Endothelial cell of umbilical vein (primary cell): ENCODE data around the gene LRRC53. TPM values are rescaled to one million over a fixed set of nuclear protein-coding genes. Genes with fewer than 3 reads are reported as not detected.

Source experiments
- BruUV-seq: library from RNA; stranded (reverse); fragments of 400-500 nt; replicated peaks from 2 replicates; lab custom pipeline; 2021; lab: Mats Ljungman, UMichigan
- CTCF ChIA-PET: fragments of 300-600, 350-600 bp; sonication (Branson Sonifier 250); formaldehyde crosslinking; loops from one replicate; lab custom pipeline; 2021; ENCODE audit warnings: antibody characterized with exemption, inconsistent platforms; lab: Charles Lee
- POLR2A ChIA-PET: fragments of 300-600, 350-600 bp; sonication (Branson Sonifier 250); formaldehyde crosslinking; loops from one replicate; lab custom pipeline; 2021; ENCODE audit warnings: antibody characterized with exemption, inconsistent platforms; lab: Charles Lee
- DNase-seq: peaks from one replicate; pipeline ENCODE4 v3.0.0-alpha.2; 2011; ENCODE audit warnings: low read depth, low spot score
- FAIRE-seq: peaks from 2 replicates; lab custom pipeline; 2011; peaks lifted over from hg19 to GRCh38; lab: Jason Lieb, UNC
- H2AFZ ChIP-seq: 2 replicates; pipeline ENCODE4 v1.6.0; 2012; ENCODE audit warnings: low read depth, low read length, control low read depth, inconsistent platforms
- H3K27ac ChIP-seq: 2 replicates; pipeline ENCODE4 v1.5.1; 2011; ENCODE audit warnings: low read depth, mild to moderate bottlenecking, control low read depth, low read length, moderate library complexity; ENCODE audit not compliant: insufficient read depth
- H3K27me3 ChIP-seq, 2 experiments: 2 replicates each; pipeline versions ENCODE4 v1.6.0 to v1.6.1; 2011; ENCODE audit warnings: low read length in 2 of 2, mixed read lengths in 1 of 2; ENCODE audit not compliant: control insufficient read depth in 2 of 2, insufficient read depth in 2 of 2
- H3K36me3 ChIP-seq, 2 experiments: 2 replicates in 1 of 2; 3 replicates in 1 of 2; pipeline ENCODE4 v1.5.1; 2011; ENCODE audit warnings: low read length in 2 of 2, mild to moderate bottlenecking in 1 of 2, moderate library complexity in 1 of 2; ENCODE audit not compliant: control insufficient read depth in 2 of 2, insufficient read depth in 2 of 2; ENCODE audit errors: extremely low read depth in 1 of 2
- H3K4me1 ChIP-seq: 3 replicates; pipeline ENCODE4 v1.5.1; 2011; ENCODE audit warnings: mild to moderate bottlenecking, low read length; ENCODE audit not compliant: control insufficient read depth, insufficient read depth; ENCODE audit errors: extremely low read depth
- H3K4me2 ChIP-seq: 2 replicates; pipeline ENCODE4 v1.6.1; 2011; ENCODE audit warnings: low read length, control low read depth, mixed read lengths; ENCODE audit not compliant: insufficient read depth
- H3K4me3 ChIP-seq, 3 experiments: fragments of 200-600 bp in 1 of 3; sonication (generic), shearing (Covaris generic) in 1 of 3; replicated peaks in 1 of 3; 2 replicates each; pipeline ENCODE4 v1.5.1; 2011 to 2016; ENCODE audit warnings: control low read depth in 3 of 3, low read length in 3 of 3, mild to moderate bottlenecking in 2 of 3, inconsistent platforms in 1 of 3, low read depth in 1 of 3, moderate library complexity in 1 of 3; ENCODE audit not compliant: insufficient read depth in 1 of 3
- H3K79me2 ChIP-seq: 2 replicates; pipeline ENCODE4 v1.6.0; 2012; ENCODE audit warnings: low read length, inconsistent platforms; ENCODE audit not compliant: control insufficient read depth, insufficient read depth
- H3K9ac ChIP-seq: replicated peaks from 2 replicates; pipeline ENCODE3; 2011; ENCODE audit warnings: low read length, control low read depth; ENCODE audit not compliant: insufficient read depth; ENCODE audit errors: extremely low read depth
- H3K9me1 ChIP-seq: replicated peaks from 3 replicates; pipeline ENCODE4 v1.6.0; 2011; ENCODE audit warnings: mild to moderate bottlenecking, low read length; ENCODE audit not compliant: control insufficient read depth, insufficient read depth; ENCODE audit errors: extremely low read depth
- H3K9me3 ChIP-seq: replicated peaks from 2 replicates; pipeline ENCODE4 v1.5.1; 2012; ENCODE audit warnings: low read length, inconsistent platforms; ENCODE audit not compliant: control insufficient read depth, insufficient read depth
- H4K20me1 ChIP-seq: replicated peaks from 2 replicates; pipeline ENCODE3; 2011; ENCODE audit warnings: mild to moderate bottlenecking, low read length; ENCODE audit not compliant: control insufficient read depth, insufficient read depth; ENCODE audit errors: extremely low read depth
- CTCF ChIP-seq, 2 donors: IDR thresholded peaks; 1 replicate in 1 of 2; 2 replicates in 1 of 2; pipeline ENCODE4 v1.5.1; 2011; ENCODE audit warnings: low read length in 2 of 2, mild to moderate bottlenecking in 2 of 2, moderate library complexity in 2 of 2, control low read depth in 1 of 2, inconsistent platforms in 1 of 2, low read depth in 1 of 2; ENCODE audit not compliant: insufficient read depth in 1 of 2; ENCODE audit errors: extremely low read depth in 1 of 2
- FOS ChIP-seq: IDR thresholded peaks from 2 replicates; pipeline ENCODE4 v1.6.1; 2011; ENCODE audit warnings: mild to moderate bottlenecking, low read length, moderate library complexity, borderline replicate concordance; ENCODE audit not compliant: insufficient read depth
- GATA2 ChIP-seq: IDR thresholded peaks from 2 replicates; pipeline ENCODE4 v1.7.0; 2011; ENCODE audit warnings: low read depth, mild to moderate bottlenecking, moderate library complexity, mixed read lengths, low read length; ENCODE audit not compliant: insufficient read length, insufficient read depth
- JUN ChIP-seq: IDR thresholded peaks from 2 replicates; pipeline ENCODE4 v1.6.1; 2011; ENCODE audit warnings: borderline replicate concordance, low read depth; ENCODE audit not compliant: insufficient read length, insufficient read depth
- MYC ChIP-seq: IDR thresholded peaks from one replicate; pipeline ENCODE4 v1.6.1; 2011; ENCODE audit warnings: mild to moderate bottlenecking, low read depth, low read length
- POLR2A ChIP-seq: IDR thresholded peaks from 2 replicates; pipeline ENCODE4 v1.6.1; 2012; ENCODE audit warnings: low read depth, mild to moderate bottlenecking, control low read depth, low read length
- dilution Hi-C: fragments of 300-500 bp; cut with MboI; formaldehyde crosslinking; loops from one replicate; pipeline ENCODE4 v1.15.0; 2019; ENCODE audit warnings: low sequenced_read_pairs; ENCODE audit not compliant: extremely low pct_ligation_motif_present
- intact Hi-C: fragments of 100-400 bp; cut with micrococcal nuclease; formaldehyde crosslinking; loops from one replicate; pipeline ENCODE4 v1.10.0; 2022
- polyA plus RNA-seq, 4 experiments: library from polyadenylated mRNA; depleted of rRNA in 3 of 4; stranded (reverse) in 3 of 4; unstranded in 1 of 4; fragments of >200 nt; gene quantifications; 2 replicates each; pipeline versions ENCODE4 v1.2.1 to v1.2.3, GENCODE V29; 2011 to 2012; ENCODE audit warnings: missing spikeins in 1 of 4
- total RNA-seq: library from RNA; stranded (reverse); gene quantifications from 2 replicates; pipeline ENCODE4 v1.2.3, GENCODE V29; 2021

LRRC53 gene
- total and polyA plus RNA-seq, 2 donors (not counting 3 experiments of a cell fraction or from before 2014, with no cell fraction given), result not detected

GRCh38 chr1:74422421-74423292 lies 89.8 kb downstream of the LRRC53 start:
- ChIA-PET POLR2A (no interaction called here), CTCF (no interaction called here)
- Histone ChIP-seq H3K9ac (no peak overlapping the region), H3K4me2 (no peak overlapping the region), H3K9me3 (no peaks in the 10 kb centered on the region), H3K4me1 (no peaks in the 10 kb centered on the region), H3K4me3 (no peak overlapping the region), H3K36me3 (no peaks in the 10 kb centered on the region), H4K20me1 (no peaks in the 10 kb centered on the region), H3K27ac (no peak overlapping the region), H3K9me1 (no peaks in the 10 kb centered on the region), H3K79me2 (no peaks in the 10 kb centered on the region), H2AFZ (no peak overlapping the region), H3K27me3 (no peaks in the 10 kb centered on the region)
- DNase-seq (no peak), FAIRE-seq (no peak)
- TF ChIP-seq POLR2A, result no peak
- TF ChIP-seq JUN, result no peak
- TF ChIP-seq CTCF (IDR thresholded peaks at IDR 0.05; ENCODE audit: extremely low read depth in 1 of 2, insufficient read depth in 1 of 2, low read depth in 1 of 2, low read length in 2 of 2), result no peak
- no peak for TF ChIP-seq FOS
- TF ChIP-seq GATA2, result no peak
- TF ChIP-seq MYC, result no peak
- intact Hi-C loops, result no loop called here
- no TSS peak for BruUV-seq
- dilution Hi-C loops, result no loop called here
